SK-N-MC (cell line): Measurements from ENCODE around the gene HAUS6.

Experiments used
- DNase-seq: peaks from one replicate; pipeline ENCODE4 v3.0.0-alpha.2; 2011; ENCODE audit warnings: low read depth, low spot score
- H3K27ac ChIP-seq: fragments of 200-600 bp; sonication (generic); 2 replicates; pipeline ENCODE4 v1.5.1; 2016; ENCODE audit warnings: mixed run types
- H3K36me3 ChIP-seq: fragments of 200-600 bp; sonication (generic); 2 replicates; pipeline ENCODE4 v1.6.1; 2017; ENCODE audit warnings: antibody characterized with exemption, low read length, mixed read lengths; ENCODE audit not compliant: insufficient read depth
- H3K4me3 ChIP-seq: fragments of 200-600 bp; sonication (generic); 2 replicates; pipeline ENCODE4 v1.5.1; 2016
- H3K9ac ChIP-seq: fragments of 200-600 bp; sonication (generic); 2 replicates; pipeline ENCODE4 v1.8.0; 2017; ENCODE audit warnings: mixed run types, mixed read lengths; ENCODE audit not compliant: insufficient read length
- H3K9me3 ChIP-seq: fragments of 200-600 bp; sonication (generic); 2 replicates; pipeline ENCODE4 v1.6.1; 2017; ENCODE audit warnings: low read depth, mild to moderate bottlenecking, antibody characterized with exemption, low read length, moderate library complexity, mixed read lengths
- EZH2 ChIP-seq: fragments of 200-600 bp; sonication (generic); IDR thresholded peaks from one replicate; pipeline ENCODE4 v1.6.1; 2017; ENCODE audit warnings: antibody characterized with exemption
- FOXP2 ChIP-seq: optimal IDR thresholded peaks from 2 replicates; pipeline ENCODE3; 2011; ENCODE audit warnings: mild to moderate bottlenecking, moderate library complexity; ENCODE audit not compliant: insufficient read depth; ENCODE audit errors: extremely low read length, control extremely low read depth
- POLR2AphosphoS5 ChIP-seq: IDR thresholded peaks from 2 replicates; pipeline ENCODE4 v1.6.1; 2012; ENCODE audit warnings: mild to moderate bottlenecking, low read depth, low read length, borderline replicate concordance

The HAUS6 gene

GRCh38 chr9:19137282-19137681 is 34.6 kb upstream of the HAUS6 start:
- no peak for TF ChIP-seq EZH2
- no peak for TF ChIP-seq POLR2AphosphoS5
- no peak for TF ChIP-seq FOXP2
- H3K9ac ChIP-seq: no peak overlapping the region
- no peak overlapping the region for H3K27ac ChIP-seq
- H3K9me3 ChIP-seq: no peaks in the 10 kb centered on the region
- DNase-seq: no peak
- no peaks in the 10 kb centered on the region for H3K36me3 ChIP-seq
- no peak overlapping the region for H3K4me3 ChIP-seq

DNA sequence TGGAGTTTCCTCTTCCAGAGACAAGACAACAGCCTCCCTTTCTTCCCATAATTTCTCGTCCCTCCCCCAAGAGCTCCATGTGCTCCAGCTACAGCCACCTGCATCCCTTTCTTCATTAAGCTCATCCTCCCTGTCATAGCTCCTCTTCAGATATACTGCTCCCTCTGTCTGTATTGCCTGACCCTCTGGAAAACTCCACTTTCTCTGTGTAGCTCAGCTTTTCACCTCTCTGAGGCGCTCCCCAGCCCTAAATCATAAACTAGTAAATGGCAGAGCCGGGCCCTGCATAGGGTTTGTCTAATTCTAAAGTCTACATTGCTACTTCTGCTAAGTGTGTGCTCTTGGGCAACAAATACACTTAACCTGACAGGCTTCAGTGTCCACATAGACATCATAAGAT is 33.4 kb upstream of the HAUS6 start:
- Histone ChIP-seq H3K4me3 (no peak overlapping the region), H3K9me3 (no peaks in the 10 kb centered on the region), H3K36me3 (no peaks in the 10 kb centered on the region), H3K9ac (no peak overlapping the region), H3K27ac (no peak overlapping the region)
- no peak for DNase-seq
- TF ChIP-seq FOXP2 (no peak), EZH2 (no peak), POLR2AphosphoS5 (no peak)

DNA sequence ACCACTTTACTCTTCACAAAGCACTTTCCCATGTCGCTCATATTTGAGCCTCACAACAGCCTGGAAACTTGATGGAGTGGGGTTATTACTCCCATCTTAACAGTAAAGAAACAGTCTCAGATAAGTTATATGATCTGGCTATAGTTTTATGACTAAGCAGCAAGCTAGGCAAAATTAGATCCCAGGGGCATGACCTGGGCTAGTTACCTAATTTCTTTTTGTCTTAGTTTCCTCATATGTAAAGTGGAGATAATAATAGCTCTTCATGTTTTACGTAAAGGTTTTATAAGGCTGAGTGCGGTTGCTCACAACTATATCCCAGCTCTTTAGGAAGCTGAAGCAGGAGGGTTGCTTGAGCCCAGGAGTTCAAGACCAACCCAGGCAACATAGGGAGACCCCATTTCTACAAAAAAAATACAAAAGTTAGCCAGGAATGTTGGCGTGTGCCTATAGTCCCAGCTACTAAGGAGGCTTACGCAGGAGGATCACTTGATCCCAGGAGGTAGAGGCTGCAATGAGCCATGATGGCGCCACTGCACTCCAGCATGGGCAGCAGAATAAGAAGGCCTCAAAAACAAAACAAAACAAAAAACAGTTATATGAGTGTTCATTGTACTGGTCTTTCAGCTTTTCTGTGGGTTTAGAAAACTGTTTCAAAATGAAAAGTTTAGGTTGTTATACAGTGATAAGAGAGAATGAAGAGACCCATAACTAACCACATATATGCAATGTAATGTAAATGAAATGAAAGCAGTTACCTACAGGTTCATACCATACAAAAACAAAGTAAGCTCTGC is 31.0 kb upstream of the HAUS6 start:
- Histone ChIP-seq H3K9ac (no peak overlapping the region), H3K9me3 (no peaks in the 10 kb centered on the region), H3K36me3 (no peaks in the 10 kb centered on the region), H3K4me3 (no peak overlapping the region), H3K27ac (no peak overlapping the region)
- DNase-seq: no peak
- TF ChIP-seq FOXP2: no peak
- no peak for TF ChIP-seq EZH2
- no peak for TF ChIP-seq POLR2AphosphoS5

GRCh38 chr9:19130436-19130835 is 27.7 kb upstream of the HAUS6 start:
- no peak for TF ChIP-seq EZH2
- no peak for TF ChIP-seq FOXP2
- TF ChIP-seq POLR2AphosphoS5: no peak
- Histone ChIP-seq H3K9ac (no peak overlapping the region), H3K27ac (no peak overlapping the region)

DNA sequence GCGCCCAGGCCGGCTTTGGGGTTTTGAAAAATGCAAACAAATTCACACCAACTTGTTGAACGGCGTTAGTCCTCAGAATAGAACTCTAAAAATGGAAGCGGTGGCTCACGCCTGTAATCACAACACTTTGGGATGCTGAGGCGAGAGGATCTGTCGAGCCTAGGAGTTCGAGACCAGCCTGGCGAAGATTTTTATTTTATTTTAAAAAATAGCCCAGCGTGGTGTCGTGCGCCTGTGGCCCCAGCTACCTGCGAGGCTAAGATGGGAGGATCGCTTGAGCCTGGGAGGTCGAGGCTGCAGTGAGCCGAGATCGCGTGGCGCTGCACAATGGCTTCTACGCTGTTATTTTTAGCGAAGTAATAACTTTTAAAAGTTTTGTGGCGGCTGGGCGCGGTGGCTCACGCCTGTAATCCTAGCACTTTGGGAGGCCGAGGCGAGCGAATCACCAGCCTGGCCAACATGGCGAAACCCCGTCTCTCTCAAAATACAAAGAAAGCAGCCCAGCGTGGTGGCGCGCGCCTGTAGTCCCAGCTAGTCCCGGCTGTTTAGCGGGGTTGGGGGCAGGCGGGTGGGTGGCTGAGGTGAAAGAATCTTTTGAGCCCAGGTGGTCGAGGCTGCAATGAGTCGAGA is 25.3 kb upstream of the HAUS6 start:
- TF ChIP-seq POLR2AphosphoS5: no peak
- TF ChIP-seq EZH2: no peak
- no peak for TF ChIP-seq FOXP2
- Histone ChIP-seq H3K4me3 (no peak overlapping the region), H3K9me3 (no peaks in the 10 kb centered on the region), H3K9ac (no peak overlapping the region), H3K36me3 (no peaks in the 10 kb centered on the region), H3K27ac (no peak overlapping the region)
- DNase-seq: no peak

More at GRCh38 chr9:19130436-19130835, 27.7 kb upstream of the HAUS6 start:
- Histone ChIP-seq H3K9me3 (no peaks in the 10 kb centered on the region), H3K4me3 (no peak overlapping the region), H3K36me3 (no peaks in the 10 kb centered on the region)
- no peak for DNase-seq

DNA sequence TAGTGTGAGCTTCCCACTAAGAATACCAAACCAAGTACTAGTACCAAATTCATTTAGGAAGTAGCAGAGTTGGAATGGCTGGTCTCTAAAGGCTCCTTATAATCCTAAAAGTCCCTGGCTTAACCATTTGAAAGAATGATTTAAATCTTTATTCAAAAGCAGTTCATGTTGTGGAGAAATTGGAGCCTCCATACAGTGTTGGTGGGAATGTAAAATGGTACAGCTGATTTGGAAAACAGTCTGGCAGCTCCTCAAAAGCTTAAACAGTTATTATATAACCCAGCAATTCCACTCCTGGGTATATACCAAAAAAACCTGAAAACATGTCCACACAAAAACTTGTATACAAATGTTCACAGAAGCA is 21.7 kb upstream of the HAUS6 start:
- H3K9ac ChIP-seq: no peak overlapping the region
- no peaks in the 10 kb centered on the region for H3K9me3 ChIP-seq
- no peak overlapping the region for H3K4me3 ChIP-seq
- H3K27ac ChIP-seq: no peak overlapping the region
- DNase-seq: no peak
- TF ChIP-seq POLR2AphosphoS5 (no peak), FOXP2 (no peak), EZH2 (no peak)
- no peaks in the 10 kb centered on the region for H3K36me3 ChIP-seq

GRCh38 chr9:19122490-19123042 is 19.9 kb upstream of the HAUS6 start:
- Histone ChIP-seq H3K4me3 (no peak overlapping the region), H3K9me3 (no peaks in the 10 kb centered on the region), H3K9ac (no peak overlapping the region), H3K27ac (no peak overlapping the region), H3K36me3 (no peaks in the 10 kb centered on the region)
- no peak for DNase-seq
- TF ChIP-seq FOXP2 (no peak), POLR2AphosphoS5 (no peak), EZH2 (no peak)

DNA sequence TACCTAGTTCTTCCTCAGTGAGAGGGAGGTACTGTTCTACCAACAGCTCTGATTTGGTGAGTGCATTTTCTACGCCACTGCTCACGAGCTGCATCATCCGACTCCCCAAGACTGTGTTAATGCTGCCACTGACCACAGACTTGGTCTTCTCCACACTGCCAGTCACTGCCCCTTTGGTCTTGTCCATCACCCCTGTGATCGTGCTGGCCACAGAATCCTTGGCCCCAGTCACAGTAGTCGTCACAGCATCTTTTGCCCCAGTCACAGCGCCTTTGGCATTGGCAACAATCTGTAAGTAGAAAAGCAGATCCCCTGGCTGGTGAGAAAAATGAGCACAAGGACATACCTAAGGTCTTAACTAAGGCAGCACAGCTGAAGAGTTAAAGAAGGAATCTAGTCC is 18.2 kb upstream of the HAUS6 start:
- H3K9ac ChIP-seq: no peak overlapping the region
- H3K9me3 ChIP-seq: no peaks in the 10 kb centered on the region
- no peak for DNase-seq
- no peaks in the 10 kb centered on the region for H3K36me3 ChIP-seq
- H3K4me3 ChIP-seq: no peak overlapping the region
- TF ChIP-seq EZH2 (no peak), POLR2AphosphoS5 (no peak), FOXP2 (no peak)
- no peak overlapping the region for H3K27ac ChIP-seq

- Histone ChIP-seq H3K9ac (no peak overlapping the region), H3K9me3 (no peaks in the 10 kb centered on the region), H3K4me3 (no peak overlapping the region), H3K36me3 (no peaks in the 10 kb centered on the region), H3K27ac (no peak overlapping the region)
- TF ChIP-seq POLR2AphosphoS5 (no peak), FOXP2 (no peak), EZH2 (no peak)
- no peak for DNase-seq
Observed at GRCh38 chr9:19119801-19120440, 17.2 kb upstream of the HAUS6 start.
